ENCODE measurements around the gene MAPK7. TPM values are rescaled to one million over a fixed set of nuclear protein-coding genes. Genes with fewer than 3 reads are reported as not detected.

The MAPK7 gene
- total RNA-seq, 6 experiments from 2014 or later = 5.7 to 9.2 (median 6.7) TPM

- DNase-seq (peak in 2 of 3 donors; percentile 73 to 80), ATAC-seq (peak in 3 of 4 donors; percentile 1 to 29 (median 14))
- TF ChIP-seq POLR2A (IDR thresholded peaks at IDR 0.05) = no peak
- TF ChIP-seq CTCF (IDR thresholded peaks at IDR 0.05) = no peak
- no peaks in the 10 kb centered on the region for H3K27me3 ChIP-seq
- H3K36me3 ChIP-seq = no peaks in the 10 kb centered on the region
- H3K27ac ChIP-seq = peak overlapping the region; percentile 51 to 89 (median 89)
- intact Hi-C loops (cut with DNase I) = no loop called here
- H3K4me3 ChIP-seq = peak overlapping the region in 2 of 3 donors; percentile 56 to 63
- peaks cover 0 to 44% (median 16%) of the 10 kb centered on the region in 4 donors for H3K4me1 ChIP-seq
- WGBS (ENCODE audit: insufficient coverage, low coverage, low lambda C conversion rate, missing lambda C conversion rate) = 17% methylated on average over 1 of the region's 2 CpGs
- no peaks in the 10 kb centered on the region for H3K9me3 ChIP-seq
Measured at GRCh38 chr17:19337712-19338023, 40.6 kb upstream of the MAPK7 start.

DNA sequence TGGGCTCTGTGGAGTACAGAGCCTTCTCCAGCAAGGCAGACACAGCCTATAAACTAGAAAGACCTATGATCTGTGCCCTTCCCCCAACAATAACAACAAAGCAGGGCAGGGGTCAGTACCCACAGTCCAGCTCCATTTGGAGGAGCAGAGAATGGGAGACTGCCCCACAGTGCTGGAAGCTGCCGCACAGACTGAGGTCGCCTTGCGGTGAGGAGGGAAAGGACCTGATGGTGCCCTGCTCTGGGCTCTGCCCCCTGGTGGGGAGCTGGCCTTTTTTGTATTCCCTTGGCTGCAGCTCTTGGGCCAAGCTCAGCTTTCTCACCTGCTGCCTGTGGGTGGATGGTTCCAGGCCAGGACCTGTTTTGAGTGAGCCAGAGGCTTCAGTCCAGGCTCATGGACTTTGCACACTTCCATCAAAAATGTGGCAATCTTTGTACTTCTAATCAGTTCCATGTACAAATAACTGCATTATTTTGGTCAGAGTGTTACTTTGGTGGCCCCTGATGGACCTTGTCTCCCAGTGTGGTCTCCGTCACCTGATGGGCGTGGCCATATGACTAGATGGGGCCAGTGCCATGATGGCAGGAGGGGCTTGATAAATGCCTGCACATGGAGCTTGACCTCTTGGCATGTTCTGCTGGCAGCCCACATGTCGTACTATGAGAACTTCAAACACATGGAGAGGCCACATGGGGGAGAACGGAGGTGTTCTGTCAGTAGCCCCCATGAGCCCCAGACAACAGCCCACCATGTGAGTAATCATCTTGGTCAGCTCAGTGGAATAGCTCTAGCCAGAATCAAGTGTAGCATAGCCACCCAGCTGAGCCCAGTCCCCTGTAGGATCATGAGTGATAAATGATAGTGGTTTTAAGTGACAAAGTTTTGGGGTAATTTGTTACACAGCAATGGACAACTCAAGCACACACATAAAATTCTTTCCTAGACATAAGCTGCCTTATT lies 40.0 kb upstream of the MAPK7 start:
- 27% methylated on average over 2 of the region's 7 CpGs for WGBS (ENCODE audit: insufficient coverage, low coverage, low lambda C conversion rate, missing lambda C conversion rate)
- H3K27me3 ChIP-seq = no peaks in the 10 kb centered on the region
- H3K4me1 ChIP-seq = peaks cover 0 to 51% (median 19%) of the 10 kb centered on the region in 4 donors
- ATAC-seq (peak; percentile 79 to 86 (median 84)), DNase-seq (peak; percentile 87 to 97 (median 95))
- intact Hi-C loops (cut with DNase I) = no loop called here
- peak overlapping the region in 2 of 3 donors; percentile 56 to 63 for H3K4me3 ChIP-seq
- H3K27ac ChIP-seq = peak overlapping the region; percentile 52 to 89 (median 89)
- no peaks in the 10 kb centered on the region for H3K36me3 ChIP-seq
- peak; percentile 80 to 97 (median 86) for TF ChIP-seq CTCF (IDR thresholded peaks at IDR 0.05)
- peak; percentile 55 for TF ChIP-seq POLR2A (IDR thresholded peaks at IDR 0.05)
- H3K9me3 ChIP-seq = no peaks in the 10 kb centered on the region

DNA sequence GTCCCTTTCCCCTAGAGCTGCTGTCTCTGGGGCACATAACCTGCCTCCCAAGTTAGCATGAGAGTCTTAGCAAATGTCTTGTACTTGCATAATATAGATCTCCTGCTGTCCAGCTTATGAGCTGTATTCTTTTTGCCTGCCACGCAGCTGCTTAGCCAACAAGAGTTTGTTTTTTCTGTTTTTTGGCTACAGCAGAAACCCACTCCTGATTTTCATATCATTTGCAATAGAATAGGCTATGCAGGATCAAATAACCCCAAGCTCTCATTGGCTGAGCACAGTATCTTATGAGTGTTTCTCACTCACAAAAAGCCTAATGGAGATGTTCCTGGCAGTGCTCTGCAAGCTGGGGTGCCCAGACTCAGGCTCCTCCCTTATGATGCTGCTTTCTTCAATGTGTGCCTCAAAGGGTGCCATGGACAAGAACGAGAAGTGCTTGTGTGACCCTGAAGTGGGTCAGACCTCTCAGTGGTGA lies 38.9 kb upstream of the MAPK7 start:
- Histone ChIP-seq H3K36me3 (no peaks in the 10 kb centered on the region), H3K27me3 (no peaks in the 10 kb centered on the region), H3K4me3 (no peak overlapping the region), H3K27ac (peak overlapping the region in 1 of 3 donors; percentile 89), H3K9me3 (no peaks in the 10 kb centered on the region), H3K4me1 (peaks cover 0 to 62% (median 24%) of the 10 kb centered on the region in 4 donors)
- WGBS (ENCODE audit: insufficient coverage, low coverage, low lambda C conversion rate, missing lambda C conversion rate) = 53% methylated on average over 1 of the region's 2 CpGs
- DNase-seq = no peak
- TF ChIP-seq CTCF (IDR thresholded peaks at IDR 0.05) = no peak
- no peak for TF ChIP-seq POLR2A (IDR thresholded peaks at IDR 0.05)
- no peak for ATAC-seq
- intact Hi-C loops (cut with DNase I) = no loop called here

DNA sequence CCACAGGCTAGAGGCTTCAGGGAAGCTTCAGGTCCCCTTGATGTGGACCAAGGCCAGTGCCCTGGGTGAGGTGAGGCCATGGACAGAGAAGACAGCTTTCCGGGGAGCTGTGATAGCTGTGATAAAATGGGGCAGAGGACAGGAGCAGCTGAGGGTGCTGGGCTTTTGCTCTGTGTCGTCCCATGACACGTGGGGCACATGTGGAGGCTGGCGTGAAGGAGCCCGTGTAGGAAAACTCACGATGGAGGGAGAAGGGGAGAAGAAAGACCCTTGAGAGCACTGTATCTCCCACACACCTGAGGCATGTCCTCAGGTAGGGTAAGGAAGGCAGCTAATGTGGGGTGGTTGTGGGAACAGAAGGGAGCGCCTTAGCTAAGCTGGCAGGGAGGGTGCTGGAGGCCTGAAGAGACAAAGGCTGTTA lies 37.1 kb upstream of the MAPK7 start:
- Histone ChIP-seq H3K27me3 (no peaks in the 10 kb centered on the region), H3K9me3 (no peaks in the 10 kb centered on the region), H3K4me3 (no peak overlapping the region), H3K36me3 (no peaks in the 10 kb centered on the region), H3K27ac (peak overlapping the region in 2 of 3 donors; percentile 2 to 40), H3K4me1 (peaks cover 2 to 73% (median 33%) of the 10 kb centered on the region in 4 donors)
- 46% methylated on average over 7 of the region's 7 CpGs for WGBS (ENCODE audit: insufficient coverage, low coverage, low lambda C conversion rate, missing lambda C conversion rate)
- TF ChIP-seq CTCF (IDR thresholded peaks at IDR 0.05) (no peak), POLR2A (IDR thresholded peaks at IDR 0.05) (no peak)
- ATAC-seq (no peak), DNase-seq (peak in 1 of 3 donors; percentile 47)
- intact Hi-C loops (cut with DNase I) = no loop called here
